HG03175 (cell line): Measurements from ENCODE around the gene ZNF761.
A peak's percentile ranks its signal among the peaks of the same experiment; 100 is the strongest.
"Not testable (repeated sequence)": the region's sequence is repeated elsewhere in the genome, so short reads cannot be mapped to it uniquely, and the experiment has no call there.

ENCODE experiments used
- ATAC-seq: cut with Tn5 transposase; IDR thresholded peaks from one replicate; pipeline ENCODE4 v1.9.1; 2021; ENCODE audit warnings: mild to moderate bottlenecking, moderate library complexity; ENCODE audit not compliant: unreplicated experiment

The ZNF761 gene

DNA sequence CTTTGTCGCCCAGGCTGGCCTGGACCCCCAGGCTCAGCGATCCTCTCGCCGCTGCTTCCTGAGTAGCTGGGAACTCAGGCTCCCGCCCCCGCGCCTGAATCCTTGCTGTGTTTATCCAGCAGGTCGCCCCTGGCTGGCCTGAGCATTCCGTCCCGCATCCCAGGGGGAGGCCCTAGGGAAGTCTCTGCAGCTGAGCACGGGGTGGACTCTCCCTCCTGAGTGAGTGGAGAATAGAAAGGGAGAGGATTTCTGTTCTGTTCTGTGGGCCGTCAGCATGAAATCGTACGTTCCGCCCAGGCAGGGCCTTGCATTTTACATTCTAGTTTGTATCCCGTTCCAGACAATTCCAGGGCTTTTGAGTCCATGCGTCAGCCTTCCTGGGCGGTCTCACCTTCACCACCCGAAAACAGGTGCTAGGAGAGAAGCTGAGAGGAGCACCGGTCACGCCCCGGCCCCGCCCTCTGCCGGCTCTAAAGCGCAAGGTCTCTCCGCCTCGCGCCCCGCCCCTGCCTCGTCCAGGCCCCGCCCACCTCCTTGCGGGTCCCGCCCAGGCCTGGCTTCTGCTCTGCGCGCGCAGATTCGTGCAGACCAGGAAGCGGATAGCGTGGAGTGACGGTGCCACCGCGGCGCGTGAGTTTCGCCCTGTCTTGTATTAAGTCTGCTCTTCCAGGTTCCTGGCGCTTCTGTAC, at the start of gene ZNF761:
TSS of gene ZNF761 (plus strand) at position 586 of the 689 bp plus-strand sequence. CDS start 15,285 bp downstream, outside the sequence.
- ATAC-seq = peak; percentile 96

DNA sequence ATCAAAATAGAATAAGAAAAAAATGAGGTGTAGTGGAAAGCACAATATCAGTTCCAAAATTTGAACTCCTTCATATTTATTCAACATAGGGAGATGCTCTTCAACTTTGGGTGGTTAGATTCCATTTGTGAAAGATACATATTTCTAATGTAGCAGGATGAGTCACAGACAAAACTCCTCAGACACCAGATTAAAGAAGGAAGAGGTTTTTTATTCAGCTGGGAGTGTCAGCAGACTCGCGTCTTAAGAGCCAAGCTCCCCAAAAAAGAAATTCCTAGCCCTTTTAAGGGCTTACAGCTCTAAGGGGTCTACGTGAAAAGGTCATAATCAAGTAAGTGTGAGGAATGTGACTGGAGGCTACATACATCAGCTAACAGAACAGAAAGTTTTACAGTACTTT, 43.6 kb upstream of the ZNF761 start:
- ATAC-seq = no peak

DNA sequence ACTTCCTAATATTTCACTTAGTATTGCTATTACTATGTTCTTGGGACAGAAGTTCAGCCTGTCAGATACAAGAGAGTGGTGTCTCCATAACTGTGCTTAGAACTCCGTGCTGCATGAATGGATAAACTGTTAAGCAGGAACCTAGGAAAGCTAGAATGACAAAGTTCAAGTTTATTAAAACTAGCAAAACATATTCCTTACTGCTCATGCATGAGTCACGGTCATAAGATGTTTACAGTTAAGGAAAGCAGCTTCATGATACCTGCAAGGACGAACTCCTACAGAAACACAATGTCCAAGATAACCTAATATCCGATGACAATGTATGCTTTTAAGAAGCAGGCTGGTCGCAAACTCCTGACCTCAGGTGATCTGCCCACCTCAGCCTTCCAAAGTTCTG, 42.9 kb upstream of the ZNF761 start:
- no peak for ATAC-seq

DNA sequence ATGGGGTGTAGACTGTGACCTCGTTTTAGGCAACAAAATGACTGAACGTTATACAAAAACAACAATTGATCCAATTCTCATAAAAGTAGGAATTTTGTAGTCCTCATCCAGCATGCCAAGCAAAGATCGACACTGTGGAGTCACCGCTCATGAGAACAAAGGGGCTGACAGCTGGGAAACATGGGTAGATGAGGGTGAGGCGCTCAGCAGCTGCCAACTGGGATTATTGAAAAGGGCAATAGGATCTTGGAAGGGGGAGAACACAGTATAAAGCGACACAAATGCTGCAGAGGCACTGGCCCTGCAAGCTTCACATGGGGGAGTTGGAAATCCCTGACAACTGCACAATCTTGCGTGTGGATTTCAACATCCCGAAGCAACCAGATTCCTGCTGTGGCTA, 42.2 kb upstream of the ZNF761 start:
- no peak for ATAC-seq

DNA sequence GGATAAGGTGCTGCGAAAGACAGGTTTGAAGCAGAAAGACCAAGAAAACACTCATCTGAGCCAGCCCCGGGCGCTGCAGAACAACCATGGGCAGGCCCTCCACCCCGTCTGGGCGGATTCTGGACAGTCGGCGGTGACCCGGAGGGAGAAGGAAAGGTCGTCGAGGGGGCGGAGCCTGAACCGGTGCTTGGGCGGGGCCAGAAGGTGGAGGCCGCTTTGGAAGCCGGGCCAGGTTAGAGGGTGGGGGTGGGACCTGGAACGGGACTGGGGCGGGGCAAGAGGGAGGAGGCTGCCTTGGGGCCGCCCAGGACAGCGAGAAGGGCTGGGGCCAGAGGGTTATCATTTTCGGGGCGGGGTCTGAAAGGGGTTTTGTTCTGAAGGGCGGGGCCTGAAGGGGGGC, 41.8 kb upstream of the ZNF761 start:
- no peak for ATAC-seq

DNA sequence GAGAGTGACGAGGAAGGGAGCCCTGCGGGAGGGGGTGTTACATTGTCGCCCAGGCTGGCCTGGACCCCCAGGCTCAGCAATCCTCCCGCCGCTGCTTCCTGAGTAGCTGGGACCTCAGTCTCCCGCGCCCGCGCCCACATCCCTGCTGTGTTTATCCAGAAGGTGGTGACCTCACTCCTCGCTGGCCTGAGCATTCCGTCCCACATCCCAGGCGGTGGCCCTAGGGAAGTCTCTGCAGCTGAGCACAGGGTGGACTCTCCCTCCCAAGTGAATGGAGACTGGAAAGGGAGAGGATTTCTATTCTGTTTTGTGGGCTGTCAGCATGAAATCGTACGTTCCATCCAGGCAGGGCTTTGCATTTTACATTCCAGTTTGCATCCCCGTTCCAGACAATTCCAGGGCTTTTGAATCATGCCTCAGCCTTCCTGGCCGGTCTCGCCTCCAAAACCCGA, 37.2 kb upstream of the ZNF761 start:
- ATAC-seq = peak; percentile 15

DNA sequence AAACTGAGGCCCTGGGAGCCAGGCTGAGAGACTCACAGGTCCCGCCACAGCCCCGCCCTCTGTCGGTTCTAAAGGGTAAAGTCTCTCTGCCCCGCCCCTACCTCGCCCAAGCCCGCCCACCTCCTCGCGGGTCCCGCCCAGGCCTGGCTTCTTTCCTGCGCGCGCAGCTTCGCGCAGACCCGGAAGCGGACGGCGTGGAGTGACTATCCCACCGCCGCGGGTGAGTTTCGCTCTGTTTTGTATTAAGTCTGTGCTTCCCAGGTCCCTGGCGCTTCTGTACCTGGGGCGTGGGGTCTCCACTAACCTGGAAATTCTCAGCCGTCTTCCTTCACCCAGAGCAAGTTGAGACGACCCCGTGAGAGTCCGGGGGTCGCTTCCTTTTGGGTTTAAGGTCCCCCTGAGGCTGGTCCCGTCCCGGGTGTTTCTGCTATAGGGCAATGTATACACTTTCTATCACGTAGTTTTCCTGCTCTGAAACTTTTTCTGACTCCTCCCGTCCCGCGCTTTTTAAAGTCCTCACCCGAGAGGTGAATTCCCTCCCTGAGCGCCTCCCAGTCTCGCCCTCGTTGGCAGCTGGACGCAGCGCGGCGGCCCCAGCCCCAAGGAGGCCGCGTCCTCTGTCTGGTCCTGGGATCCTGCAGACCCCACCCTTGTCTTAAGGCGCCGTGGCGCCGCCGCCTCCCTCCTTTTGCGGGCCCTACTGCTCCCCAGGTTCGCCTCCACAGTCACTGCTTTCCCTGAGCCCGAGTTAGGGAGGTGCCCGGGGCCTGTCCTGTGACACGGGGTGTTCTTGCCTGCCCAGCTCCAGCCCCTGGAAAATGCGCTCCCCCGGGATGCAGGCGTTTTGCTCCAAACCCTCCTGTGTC, 36.6 kb upstream of the ZNF761 start, which contains the start of gene ZNF765:
TSS of gene ZNF765 (plus strand) at position 176 of the 866 bp plus-strand sequence. CDS start 2,867 bp downstream, outside the sequence.
- peak; percentile 90 for ATAC-seq

DNA sequence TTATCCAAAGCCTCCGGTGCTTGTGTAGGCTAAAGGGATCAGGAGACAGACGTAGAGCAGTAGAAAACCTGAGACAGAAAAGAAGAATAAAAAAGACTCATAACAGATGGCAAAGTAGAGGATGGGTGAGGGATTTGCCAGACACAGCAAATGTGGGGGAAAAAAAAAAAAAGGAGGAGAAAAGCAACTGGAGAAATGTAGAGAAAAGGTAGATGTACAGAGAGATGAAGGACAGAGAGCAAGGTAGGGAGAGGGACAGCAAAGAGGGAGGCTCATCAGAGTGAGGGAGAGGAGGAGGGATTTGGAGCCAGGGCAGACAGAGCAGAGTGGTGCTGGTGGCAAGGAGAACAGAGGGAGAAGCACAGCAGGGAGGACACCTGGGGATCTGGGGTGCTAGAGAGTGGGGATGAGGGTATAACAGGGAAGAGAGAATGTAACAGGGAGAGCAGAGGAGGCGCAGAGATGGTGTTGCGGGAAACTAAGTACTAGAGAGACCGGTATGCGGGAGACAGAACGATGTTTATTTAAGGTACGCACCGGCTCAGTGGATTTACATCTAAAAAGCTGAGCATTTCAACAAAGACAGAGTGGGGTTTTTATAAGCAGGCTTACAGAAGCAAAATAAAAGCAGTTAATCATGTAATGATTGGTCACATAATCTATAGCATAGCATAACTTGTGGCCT, 35.8 kb upstream of the ZNF761 start:
- ATAC-seq = not testable (repeated sequence)

DNA sequence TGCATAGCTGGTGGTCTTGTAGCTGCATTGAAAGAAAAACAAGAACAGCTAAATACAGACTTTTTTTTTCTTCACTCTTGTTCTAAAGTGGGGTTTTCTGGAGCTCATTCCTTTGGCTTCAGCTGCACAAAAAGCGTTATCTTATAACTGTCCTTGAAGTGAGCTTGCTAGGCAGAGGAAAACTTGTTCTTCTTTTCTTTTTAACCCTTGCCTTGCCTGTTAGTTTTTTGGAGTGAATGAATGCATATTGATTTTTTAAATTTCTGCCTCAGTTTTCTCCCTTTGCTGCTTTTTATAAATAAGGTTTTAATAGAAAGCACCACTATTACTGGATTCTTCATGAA, 35.3 kb upstream of the ZNF761 start:
- ATAC-seq = no peak

DNA sequence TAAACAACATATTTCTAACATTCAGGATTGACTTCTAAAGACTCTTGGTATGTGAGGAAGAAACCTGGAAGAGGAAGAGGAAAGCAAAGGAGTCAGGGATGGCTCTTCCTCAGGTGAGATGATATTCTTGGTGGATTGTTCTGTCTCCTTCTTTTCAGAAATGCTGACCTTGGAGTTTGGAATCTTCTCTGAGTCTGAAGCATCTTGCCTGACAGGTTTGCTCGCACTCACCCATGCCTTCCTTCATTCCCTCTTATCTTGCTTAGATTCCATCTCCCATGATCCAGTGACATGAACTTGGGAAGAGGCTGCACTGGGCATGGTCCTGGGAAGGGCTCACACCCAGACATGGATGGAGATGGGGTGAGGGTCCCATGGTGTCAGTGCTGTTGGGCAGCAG, 33.9 kb upstream of the ZNF761 start:
- ATAC-seq = not testable (repeated sequence)

DNA sequence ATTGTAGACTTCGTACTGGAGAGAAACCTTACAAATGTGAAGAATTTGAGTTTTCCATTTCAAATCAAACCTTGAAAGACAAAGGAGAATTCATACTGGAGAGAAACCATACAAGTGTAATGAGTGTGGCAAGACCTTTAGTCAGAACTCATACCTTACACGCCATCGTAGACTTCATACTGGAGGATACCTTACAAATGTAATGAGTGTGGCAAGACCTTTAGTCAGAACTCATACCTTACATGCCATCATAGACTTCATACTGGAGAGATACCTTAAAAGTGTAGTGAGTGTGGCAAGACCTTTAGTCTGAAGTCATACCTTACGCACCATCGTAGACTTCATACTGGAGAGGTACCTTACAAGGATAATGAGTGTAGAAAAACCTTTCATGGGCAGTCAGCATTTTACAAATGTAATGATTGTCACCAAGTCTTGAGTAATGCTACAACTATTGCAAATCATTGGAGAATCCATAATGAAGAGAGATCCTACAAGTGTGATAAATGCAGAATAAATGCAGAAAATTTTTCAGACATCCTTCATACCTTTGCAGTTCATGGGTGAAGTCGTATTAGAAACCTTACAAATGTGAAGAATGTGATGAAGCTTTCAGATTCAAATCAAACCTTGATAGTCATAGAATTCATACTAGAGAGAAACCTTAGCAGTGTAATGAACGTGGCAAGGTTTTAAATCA, 22.1 kb upstream of the ZNF761 start:
- no peak for ATAC-seq

DNA sequence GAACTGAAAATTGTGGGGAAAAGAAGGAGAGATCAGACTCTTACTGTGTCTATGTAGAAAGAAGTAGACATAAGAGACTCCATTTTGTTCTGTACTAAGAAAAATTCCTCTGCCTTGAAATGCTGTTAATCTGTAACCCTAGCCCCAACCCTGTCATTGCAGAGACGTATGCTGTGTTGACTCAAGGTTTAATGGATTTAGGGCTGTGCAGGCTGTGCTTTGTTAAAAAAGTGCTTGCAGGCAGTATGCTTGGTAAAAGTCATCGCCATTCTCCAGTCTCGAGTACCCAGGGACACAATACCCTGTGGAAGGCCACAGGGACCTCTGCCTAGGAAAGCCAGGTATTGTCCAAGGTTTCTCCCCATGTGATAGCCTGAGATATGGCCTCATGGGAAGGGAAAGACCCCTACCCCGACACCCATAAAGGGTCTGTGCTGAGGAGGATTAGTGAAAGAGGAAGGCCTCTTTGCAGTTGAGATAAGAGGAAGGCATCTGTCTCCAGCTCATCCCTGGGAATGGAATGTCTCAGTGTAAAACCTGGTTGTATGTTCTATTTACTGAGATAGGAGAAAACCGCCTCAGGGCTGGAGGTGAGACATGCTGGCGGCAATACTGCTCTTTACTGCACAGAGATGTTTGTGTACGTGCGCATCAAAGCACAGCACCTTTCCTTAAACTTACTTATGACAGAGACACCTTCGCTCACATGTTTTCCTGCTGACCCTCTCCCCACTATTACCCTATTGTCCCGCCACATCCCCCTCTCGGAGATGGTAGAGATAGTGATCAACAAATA, 11.1 kb upstream of the ZNF761 start:
- not testable (repeated sequence) for ATAC-seq

DNA sequence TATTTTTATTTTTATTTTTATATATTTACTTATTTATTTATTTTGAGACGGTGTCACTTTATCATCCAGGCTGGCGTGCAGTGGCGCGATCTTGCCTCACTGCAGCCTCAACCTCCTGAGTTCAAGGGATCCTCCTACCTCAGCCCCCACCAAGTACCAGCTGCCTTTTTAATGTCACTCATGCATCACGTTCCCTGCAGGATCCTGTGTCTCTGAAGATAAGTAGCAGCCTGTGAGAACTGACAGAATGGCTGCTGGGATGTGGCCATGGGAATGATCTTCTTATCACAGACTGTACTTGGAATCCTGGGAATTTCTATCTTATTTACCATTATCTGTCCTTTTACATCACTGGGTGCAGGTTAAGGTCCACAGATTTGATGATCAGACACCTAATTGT, 9.2 kb upstream of the ZNF761 start:
- ATAC-seq = no peak

DNA sequence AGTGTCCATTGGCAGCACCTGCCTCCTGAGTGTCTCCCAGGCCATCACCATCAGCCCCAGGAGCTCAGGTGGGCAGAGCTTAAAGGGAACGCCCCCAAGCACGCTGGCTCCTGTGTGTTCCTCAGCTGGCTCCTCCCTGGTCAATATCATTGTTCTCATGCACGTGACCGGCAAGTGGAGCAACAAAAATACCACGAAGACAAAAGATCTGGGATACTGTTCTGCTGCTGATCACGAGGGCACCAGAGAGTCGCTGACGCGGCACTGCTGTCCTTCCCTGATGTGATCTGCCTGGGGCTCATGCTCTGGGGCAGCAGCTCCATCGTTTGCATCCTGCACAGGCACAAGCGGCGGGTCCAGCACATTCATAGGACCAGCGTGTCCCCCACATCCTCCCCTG, 8.7 kb upstream of the ZNF761 start:
- ATAC-seq = not testable (repeated sequence)

DNA sequence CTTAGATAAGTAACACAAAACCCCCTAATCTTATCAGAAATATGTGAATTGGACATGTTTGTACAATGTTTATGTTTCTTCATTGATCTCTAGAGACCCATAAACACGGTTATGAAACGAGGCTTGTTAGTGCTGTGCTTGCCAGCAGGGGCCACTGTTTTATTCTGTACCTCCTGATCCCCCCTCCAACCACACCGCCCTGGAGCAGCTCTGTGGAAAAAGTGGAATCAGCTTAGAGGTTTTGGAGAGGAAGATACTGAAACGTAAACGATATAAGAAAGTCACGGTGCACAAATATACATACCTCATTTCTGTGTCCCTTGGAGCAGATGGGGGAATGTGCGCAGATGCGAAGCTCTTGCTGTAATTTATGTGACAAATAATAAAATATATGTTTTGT, 8.1 kb upstream of the ZNF761 start:
- not testable (repeated sequence) for ATAC-seq

DNA sequence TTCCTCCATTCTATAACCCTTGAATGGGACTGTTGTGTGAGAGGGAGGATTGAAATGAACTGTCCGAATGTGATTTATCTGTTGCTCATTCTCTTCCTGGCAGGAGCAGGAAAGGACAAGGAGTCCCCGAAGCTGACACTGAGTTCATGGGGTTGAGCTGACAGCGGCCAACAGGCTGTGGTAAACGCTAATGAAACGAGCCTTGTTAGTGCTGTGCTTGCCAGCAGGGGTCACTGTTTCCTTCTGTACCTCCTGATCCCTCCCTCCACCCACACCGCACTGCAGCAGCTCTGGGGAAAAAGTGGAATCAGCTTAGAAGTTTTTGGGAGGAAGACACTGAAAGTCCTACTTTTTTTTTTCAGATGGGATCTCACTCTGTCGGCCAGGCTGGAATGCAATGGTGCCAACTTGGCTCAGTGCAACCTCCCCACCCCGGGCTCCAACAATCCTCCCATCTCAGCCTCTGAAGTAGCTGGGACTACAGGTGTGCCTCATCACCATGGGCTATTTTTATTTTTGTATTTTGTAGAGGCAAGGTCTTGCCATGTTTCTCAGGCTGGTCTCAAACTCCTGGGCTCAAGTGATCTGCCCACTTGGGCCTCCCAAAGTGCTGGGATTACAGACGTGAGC, 6.7 kb upstream of the ZNF761 start:
- ATAC-seq = no peak

DNA sequence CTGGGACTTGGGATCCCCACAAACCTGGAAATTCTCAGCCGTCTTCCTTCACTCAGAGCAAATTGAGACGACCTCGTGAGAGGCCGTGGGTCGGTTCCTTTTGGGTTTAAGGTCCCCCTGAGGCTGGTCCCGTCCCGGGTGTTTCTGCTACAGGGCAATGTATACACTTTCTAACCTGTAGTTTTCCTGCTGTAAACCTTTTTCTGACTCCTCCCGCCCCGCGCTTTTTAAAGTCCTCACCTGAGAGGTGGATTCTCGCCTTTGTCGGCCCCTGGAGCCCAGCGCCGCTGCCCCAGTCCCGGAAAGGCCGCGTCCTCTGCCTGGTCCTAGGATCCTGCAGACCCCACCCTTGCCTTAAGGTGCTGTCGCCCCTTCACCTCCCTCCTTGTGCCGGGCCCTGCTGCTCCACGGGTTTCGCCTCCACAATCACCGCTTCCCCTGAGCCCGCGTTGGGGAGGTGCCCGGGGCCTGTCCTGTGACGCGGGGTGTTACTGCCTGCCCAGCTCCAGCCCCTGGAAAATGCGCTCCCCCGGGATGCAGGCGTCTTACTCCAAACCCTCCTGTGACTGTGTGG, 391 bp downstream of the ZNF761 start:
- peak; percentile 19 for ATAC-seq

DNA sequence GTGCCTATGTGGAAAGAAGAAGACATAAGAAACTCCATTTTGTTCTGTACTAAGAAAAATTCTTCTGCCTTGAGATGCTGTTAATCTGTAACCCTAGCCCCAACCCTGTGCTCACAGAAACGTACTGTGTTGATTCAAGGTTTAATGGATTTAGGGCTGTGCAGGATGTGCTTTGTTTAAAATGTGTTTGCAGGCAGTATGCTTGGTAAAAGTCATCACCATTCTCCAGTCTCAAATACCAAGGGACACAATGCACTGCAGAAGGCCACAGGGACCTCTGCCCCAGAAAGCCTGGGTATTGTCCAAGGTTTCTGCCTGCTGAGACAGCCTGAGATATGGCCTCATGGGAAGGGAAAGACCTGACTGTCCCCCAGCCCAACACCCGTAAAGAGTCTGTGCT, 12.0 kb downstream of the ZNF761 start:
- not testable (repeated sequence) for ATAC-seq

DNA sequence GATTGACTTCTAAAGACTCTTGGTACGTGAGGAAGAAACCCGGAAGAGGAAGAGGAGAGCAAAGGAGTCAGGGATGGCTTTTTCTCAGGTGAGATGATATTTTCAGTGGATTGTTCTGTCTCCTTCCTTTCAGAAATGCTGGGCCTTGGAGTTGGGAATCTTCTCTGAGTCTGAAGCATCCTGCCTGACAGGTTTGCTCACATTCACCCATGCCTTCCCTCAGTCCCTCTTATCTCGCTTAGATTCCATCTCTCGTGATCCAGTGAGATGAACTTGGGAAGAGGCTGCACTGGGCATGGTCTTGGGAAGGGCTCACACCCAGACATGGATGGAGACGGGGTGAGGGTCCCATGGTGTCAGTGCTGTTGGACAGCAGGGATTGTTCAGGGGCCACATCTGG, 15.4 kb downstream of the ZNF761 start:
- ATAC-seq = not testable (repeated sequence)
